Panc1 (cell line): ENCODE data around the gene AP4E1. TPM values are rescaled to one million over a fixed set of nuclear protein-coding genes. Genes with fewer than 3 reads are reported as not detected.

Experiments
- ATAC-seq: fragments of 200-7000 bp; cut with Tn5 transposase; 2 replicates; pipeline ENCODE4 v1.9.1; 2020; ENCODE audit warnings: mild to moderate bottlenecking, moderate library complexity
- BruUV-seq: library from RNA; stranded (reverse); fragments of 400-500 nt; replicated peaks from 2 replicates; lab custom pipeline; 2021; lab: Mats Ljungman, UMichigan
- CTCF ChIA-PET: fragments of 300-600 bp; sonication (Branson Sonifier 250); formaldehyde crosslinking; loops from one replicate; lab custom pipeline; 2022; ENCODE audit warnings: antibody characterized with exemption; lab: Charles Lee
- POLR2A ChIA-PET: fragments of 300-600 bp; sonication (Branson Sonifier 250); formaldehyde crosslinking; loops from one replicate; lab custom pipeline; 2022; ENCODE audit warnings: antibody characterized with exemption; lab: Charles Lee
- DNase-seq: peaks from one replicate; pipeline ENCODE4 v3.0.0-alpha.2; 2010; ENCODE audit warnings: low read depth, low spot score
- H3K27ac ChIP-seq: 2 replicates; pipeline ENCODE4 v1.5.1; 2011; ENCODE audit warnings: mild to moderate bottlenecking, low read length, inconsistent platforms
- H3K27me3 ChIP-seq: fragments of 200-500 bp; sonication (Bioruptor generic); 2 replicates; pipeline ENCODE4 v1.6.0; 2014; ENCODE audit warnings: low read length, inconsistent platforms; ENCODE audit not compliant: control insufficient read depth, insufficient read depth
- H3K36me3 ChIP-seq: fragments of 200-500 bp; sonication (Bioruptor generic); 2 replicates; pipeline ENCODE4 v1.5.1; 2014; ENCODE audit warnings: inconsistent platforms, mild to moderate bottlenecking, low read length, moderate library complexity; ENCODE audit not compliant: control insufficient read depth, insufficient read depth
- H3K4me1 ChIP-seq: 2 replicates; pipeline ENCODE4 v1.5.1; 2011; ENCODE audit warnings: inconsistent platforms, mild to moderate bottlenecking, low read length, moderate library complexity; ENCODE audit not compliant: control insufficient read depth, insufficient read depth
- H3K4me3 ChIP-seq, 2 experiments: 2 replicates each; pipeline ENCODE4 v1.5.1; 2011 to 2012; ENCODE audit warnings: low read depth in 2 of 2, low read length in 2 of 2, mild to moderate bottlenecking in 2 of 2, inconsistent platforms in 1 of 2, moderate library complexity in 1 of 2
- H3K9me3 ChIP-seq: fragments of 200-500 bp; sonication (Bioruptor generic); 2 replicates; pipeline ENCODE4 v1.5.1; 2014; ENCODE audit warnings: low read depth, mild to moderate bottlenecking, inconsistent platforms, low read length, moderate library complexity; ENCODE audit not compliant: control insufficient read depth, insufficient read depth
- CTCF ChIP-seq: fragments of 450-650 bp; IDR thresholded peaks from 2 replicates; pipeline ENCODE4 v1.5.1; 2017; ENCODE audit warnings: mild to moderate bottlenecking
- POLR2AphosphoS5 ChIP-seq: IDR thresholded peaks from 2 replicates; pipeline ENCODE4 v1.6.1; 2012; ENCODE audit warnings: mild to moderate bottlenecking, low read depth, low read length, moderate library complexity
- REST ChIP-seq, 2 experiments: IDR thresholded peaks; 2 replicates each; pipeline ENCODE4 v1.6.1; 2011 to 2012; ENCODE audit warnings: low read depth in 2 of 2, control low read depth in 1 of 2, low read length in 1 of 2, mild to moderate bottlenecking in 1 of 2, moderate library complexity in 1 of 2; ENCODE audit not compliant: insufficient read depth in 1 of 2
- SIN3A ChIP-seq: IDR thresholded peaks from 2 replicates; pipeline ENCODE4 v1.6.1; 2012; ENCODE audit warnings: low read depth, mild to moderate bottlenecking, low read length, moderate library complexity, borderline replicate concordance; ENCODE audit not compliant: insufficient read depth
- TCF7L2 ChIP-seq: IDR thresholded peaks from 2 replicates; pipeline ENCODE4 v1.6.1; 2011; ENCODE audit warnings: mild to moderate bottlenecking, low read depth, low read length, inconsistent platforms
- in situ Hi-C: cut with HindIII; loops from 2 replicates; pipeline ENCODE4 v1.10.0; 2016; ENCODE audit warnings: low sequenced_read_pairs, low pct_unique_long_range_greater_than_20kb
- intact Hi-C: fragments of 100-400 bp; cut with micrococcal nuclease; formaldehyde crosslinking; loops from one replicate; pipeline ENCODE4 v1.10.0; 2022; ENCODE audit not compliant: unreplicated experiment
- total RNA-seq: library from RNA; stranded (reverse); gene quantifications from one replicate; pipeline ENCODE4 v1.2.1, GENCODE V29; 2021; ENCODE audit not compliant: unreplicated experiment

AP4E1 gene
- total RNA-seq, 1 experiment from 2014 or later = 13.6 TPM

- no peaks in the 10 kb centered on the region for H3K27me3 ChIP-seq
- intact Hi-C loops (no loop called here), in situ Hi-C loops (no loop called here)
- ChIA-PET POLR2A (no interaction called here), CTCF (interaction anchor here (0.6 kb wide), 1 partner anchor 93 kb away, joined by 7 read pairs; no protein-coding TSS in a partner anchor)
- no peaks in the 10 kb centered on the region for H3K9me3 ChIP-seq
- no TSS peak for BruUV-seq
- H3K4me3 ChIP-seq = peak overlapping the region; percentile 39 to 71
- H3K36me3 ChIP-seq = no peaks in the 10 kb centered on the region
- DNase-seq (no peak), ATAC-seq (peak; percentile 83)
- H3K4me1 ChIP-seq = peaks cover 4% of the 10 kb centered on the region
- TF ChIP-seq CTCF (peak; percentile 14; the same call in 1 of the 2 replicates), REST (IDR thresholded peaks at IDR 0.05; ENCODE audit: insufficient read depth in 1 of 2, low read depth in 2 of 2, low read length in 1 of 2) (no peak), SIN3A (no peak), POLR2AphosphoS5 (no peak)
- H3K27ac ChIP-seq = peak overlapping the region; percentile 77
Observed at GRCh38 chr15:51038162-51038973, 129.9 kb downstream of the AP4E1 start.

GRCh38 chr15:51038974-51039319 lies 130.5 kb downstream of the AP4E1 start:
- in situ Hi-C loops (no loop called here), intact Hi-C loops (no loop called here)
- no peaks in the 10 kb centered on the region for H3K36me3 ChIP-seq
- ChIA-PET CTCF (interaction anchor here (0.6 kb wide), 1 partner anchor 93 kb away, joined by 7 read pairs; no protein-coding TSS in a partner anchor), POLR2A (interaction anchor here (0.7 kb wide), 1 partner anchor 10 kb away, joined by 8 read pairs; no protein-coding TSS in a partner anchor)
- H3K27me3 ChIP-seq = no peaks in the 10 kb centered on the region
- DNase-seq (no peak), ATAC-seq (no peak; the same call in 1 of the 2 replicates)
- peaks cover 4% of the 10 kb centered on the region for H3K4me1 ChIP-seq
- no peak for TF ChIP-seq SIN3A
- no peak for TF ChIP-seq POLR2AphosphoS5
- no peak for TF ChIP-seq REST (IDR thresholded peaks at IDR 0.05; ENCODE audit: insufficient read depth in 1 of 2, low read depth in 2 of 2, low read length in 1 of 2)
- TF ChIP-seq TCF7L2 = no peak
- no peak for TF ChIP-seq CTCF
- H3K27ac ChIP-seq = no peak overlapping the region
- no peaks in the 10 kb centered on the region for H3K9me3 ChIP-seq
- BruUV-seq = no TSS peak
- no peak overlapping the region for H3K4me3 ChIP-seq
